K562 (cell line): ENCODE results near the gene SLAMF8. TPM values are rescaled to one million over a fixed set of nuclear protein-coding genes. Genes with fewer than 3 reads are reported as not detected.

Source experiments
- ATAC-seq: fragments of 200-7000 bp; cut with Tn5 transposase; 3 replicates; pipeline ENCODE4 v1.9.1; 2020; ENCODE audit warnings: moderate library complexity
- BruUV-seq: library from RNA; stranded (reverse); fragments of 400-500 nt; replicated peaks from 2 replicates; lab custom pipeline; 2021; lab: Mats Ljungman, UMichigan
- CTCF ChIA-PET: fragments of 300-600 bp; formaldehyde crosslinking; extraction: SDS; loops from one replicate; lab custom pipeline; 2021; ENCODE audit warnings: low intra/inter-chr PET ratio; lab: Yijun Ruan, JAX
- POLR2A ChIA-PET: fragments of 300-600, 350-650 bp; sonication (Branson Sonifier 250); formaldehyde crosslinking; extraction: SDS; loops from one replicate; lab custom pipeline; 2021; ENCODE audit warnings: antibody characterized with exemption, inconsistent platforms; lab: Yijun Ruan, JAX
- DNase-seq, 4 experiments: peaks; one replicate each; pipeline versions ENCODE4 v3.0.0 to v3.0.0-alpha.2; 2011 to 2018; ENCODE audit warnings: low spot score in 3 of 4, mixed read lengths in 3 of 4; ENCODE audit errors: extremely low read depth in 1 of 4
- FAIRE-seq: peaks from 2 replicates; lab custom pipeline; 2011; peaks lifted over from hg19 to GRCh38; lab: Jason Lieb, UNC
- H2AFZ ChIP-seq: 2 replicates; pipeline ENCODE4 v1.6.0; 2011; ENCODE audit warnings: low read depth, low read length, control low read depth, inconsistent platforms
- H3K27ac ChIP-seq: fragments of 200-600 bp; 3 replicates; pipeline ENCODE4 v1.8.0; 2011; ENCODE audit warnings: low read depth, mild to moderate bottlenecking, control low read depth, inconsistent platforms, low read length, moderate library complexity, mixed read lengths; ENCODE audit errors: extremely low read depth
- H3K27me3 ChIP-seq, 2 experiments: fragments of 300-600 bp in 1 of 2; 2 replicates in 1 of 2; 3 replicates in 1 of 2; pipeline versions ENCODE4 v1.6.0 to v1.8.0; 2011; ENCODE audit warnings: inconsistent platforms in 2 of 2, low read length in 2 of 2, mild to moderate bottlenecking in 1 of 2, mixed read lengths in 1 of 2, moderate library complexity in 1 of 2; ENCODE audit not compliant: control insufficient read depth in 2 of 2, insufficient read depth in 2 of 2
- H3K36me3 ChIP-seq: fragments of 300-600 bp; 3 replicates; pipeline ENCODE4 v1.8.0; 2011; ENCODE audit warnings: mild to moderate bottlenecking, low read length, inconsistent platforms; ENCODE audit not compliant: control insufficient read depth, insufficient read depth
- H3K4me1 ChIP-seq, 2 experiments: fragments of 200-600 bp in 1 of 2; replicated peaks in 1 of 2; 2 replicates in 1 of 2; 3 replicates in 1 of 2; pipeline versions ENCODE4 v1.5.1 to v1.8.0; 2011; ENCODE audit warnings: inconsistent platforms in 2 of 2, low read length in 2 of 2, mild to moderate bottlenecking in 1 of 2, mixed read lengths in 1 of 2, moderate library complexity in 1 of 2; ENCODE audit not compliant: control insufficient read depth in 2 of 2, insufficient read depth in 2 of 2
- H3K4me2 ChIP-seq: 2 replicates; pipeline ENCODE4 v1.6.1; 2011; ENCODE audit warnings: low read length, control low read depth, inconsistent platforms, mixed read lengths; ENCODE audit not compliant: insufficient read depth
- H3K4me3 ChIP-seq: fragments of 200-600 bp; sonication (generic), shearing (Covaris generic); 2 replicates; pipeline ENCODE4 v1.5.1; 2016; ENCODE audit warnings: control low read depth, inconsistent platforms
- H3K79me2 ChIP-seq: fragments of 200-600 bp; 3 replicates; pipeline ENCODE4 v1.8.0; 2011; ENCODE audit warnings: low read length, inconsistent platforms; ENCODE audit not compliant: control insufficient read depth, insufficient read depth
- H3K9ac ChIP-seq, 2 experiments: 2 replicates each; pipeline versions ENCODE4 v1.6.0 to v1.6.1; 2011; ENCODE audit warnings: low read depth in 2 of 2, low read length in 2 of 2, control low read depth in 1 of 2, inconsistent platforms in 1 of 2, mild to moderate bottlenecking in 1 of 2, mixed read lengths in 1 of 2; ENCODE audit not compliant: insufficient read depth in 1 of 2
- H3K9me1 ChIP-seq: one replicate; pipeline ENCODE4 v1.6.0; 2011; ENCODE audit warnings: inconsistent platforms, mild to moderate bottlenecking, low read length, moderate library complexity; ENCODE audit not compliant: control insufficient read depth, insufficient read depth
- H3K9me3 ChIP-seq: replicated peaks from 2 replicates; pipeline ENCODE4 v1.5.1; 2011; ENCODE audit warnings: low read depth, low read length, inconsistent platforms; ENCODE audit not compliant: control insufficient read depth, insufficient read depth
- H4K20me1 ChIP-seq: replicated peaks from 2 replicates; pipeline ENCODE4 v1.6.1; 2011; ENCODE audit warnings: low read length, inconsistent platforms, mixed read lengths; ENCODE audit not compliant: control insufficient read depth, insufficient read depth
- BHLHE40 ChIP-seq: IDR thresholded peaks from 2 replicates; pipeline ENCODE4 v1.6.1; 2011; ENCODE audit warnings: low read length, improper control_type of control experiment
- BRF2 ChIP-seq: IDR thresholded peaks from 3 replicates; pipeline ENCODE4 v1.6.1; 2011; ENCODE audit warnings: borderline replicate concordance, mild to moderate bottlenecking; ENCODE audit not compliant: insufficient read length, insufficient read depth
- CBX2 ChIP-seq: fragments of 200-600 bp; sonication (generic); IDR thresholded peaks from one replicate; pipeline ENCODE4 v1.6.1; 2012; ENCODE audit warnings: mild to moderate bottlenecking, low read length, inconsistent platforms; ENCODE audit not compliant: insufficient read depth, poor library complexity, severe bottlenecking
- ID3 ChIP-seq, 2 experiments: fragments of 250-450 bp in 1 of 2; fragments of 450-650 bp in 1 of 2; sonication (Bioruptor Pico) in 1 of 2; IDR thresholded peaks; 2 replicates each; pipeline versions ENCODE4 v1.6.1 to v1.8.0; 2016 to 2021; ENCODE audit warnings: mild to moderate bottlenecking in 2 of 2, moderate library complexity in 2 of 2, missing compliant biosample characterization in 1 of 2, missing genetic modification characterization in 1 of 2
- KLF6 ChIP-seq: fragments of 250-450 bp; sonication (Bioruptor Pico); IDR thresholded peaks from 2 replicates; pipeline ENCODE4 v1.4.0; 2020; ENCODE audit warnings: mild to moderate bottlenecking, moderate library complexity, borderline replicate concordance
- SMARCC2 ChIP-seq: fragments of 450-650 bp; IDR thresholded peaks from 2 replicates; pipeline ENCODE4 v1.6.1; 2017; ENCODE audit warnings: antibody characterized with exemption, moderate library complexity, mild to moderate bottlenecking, low read depth
- SRSF7 ChIP-seq: fragments of 200-400 bp; formaldehyde crosslinking; optimal IDR thresholded peaks from 2 replicates; pipeline ENCODE3; 2017; ENCODE audit warnings: mild to moderate bottlenecking, low read depth, low read length
- YBX1 ChIP-seq: fragments of 450-650 bp; IDR thresholded peaks from 2 replicates; pipeline ENCODE4 v1.7.1; 2016; ENCODE audit warnings: mild to moderate bottlenecking
- ZBED1 ChIP-seq: IDR thresholded peaks from 2 replicates; pipeline ENCODE4 v1.6.1; 2014
- ZBTB17 ChIP-seq: fragments of 450-650 bp; formaldehyde crosslinking; IDR thresholded peaks from 2 replicates; pipeline ENCODE4 v1.4.0; 2020; ENCODE audit warnings: mild to moderate bottlenecking
- ZBTB26 ChIP-seq: fragments of 450-650 bp; formaldehyde crosslinking; IDR thresholded peaks from 2 replicates; pipeline ENCODE4 v1.4.0; 2022; ENCODE audit warnings: missing genetic modification characterization
- ZNF707 ChIP-seq: fragments of 250-450 bp; sonication (Bioruptor Pico); conservative IDR thresholded peaks from 2 replicates; pipeline ENCODE4 v1.8.0; 2022; ENCODE audit warnings: inconsistent platforms, mild to moderate bottlenecking, moderate library complexity
- WGBS: fragments of 100-300 bp; shearing (Covaris generic); methylation state at CpG from one replicate; pipeline ENCODE4 v1.1.6; 2016; ENCODE audit warnings: low coverage, mixed read lengths; ENCODE audit not compliant: insufficient coverage; ENCODE audit errors: missing lambda C conversion rate; 5-methylcytosine and 5-hydroxymethylcytosine counted together
- in situ Hi-C: fragments of 300-500 bp; cut with MboI; formaldehyde crosslinking; loops from 4 replicates; pipeline ENCODE4 v1.15.0; 2018; ENCODE audit warnings: inconsistent platforms, mixed read lengths
- intact Hi-C: fragments of 100-400 bp; cut with micrococcal nuclease; formaldehyde crosslinking; loops from 2 replicates; pipeline ENCODE4 v1.14.2; 2022
- polyA plus RNA-seq, 8 experiments: library from polyadenylated mRNA; depleted of rRNA in 4 of 8; stranded (reverse) in 5 of 8; unstranded in 3 of 8; fragments of >200 nt; fragmentation: Nextera tagmentation in 2 of 8; fragmentation: Illumina TruSeq in 1 of 8; extraction: Ambion mirVana in 2 of 8; extraction: Trizol in 1 of 8; gene quantifications; 2 replicates each; pipeline versions ENCODE4 v1.2.1 to v1.2.3, GENCODE V29; 2011 to 2014; ENCODE audit warnings: inconsistent platforms in 1 of 8, missing spikeins in 1 of 8
- total RNA-seq, 7 experiments: library from RNA; depleted of rRNA in 6 of 7; stranded (reverse); fragments of >200 nt in 6 of 7; fragmentation: Illumina TruSeq in 2 of 7; extraction: Trizol in 2 of 7; gene quantifications; 2 replicates each; pipeline versions ENCODE4 v1.2.1 to v1.2.3, GENCODE V29; 2011 to 2021; ENCODE audit warnings: low replicate concordance in 1 of 7

SLAMF8 gene
- total and polyA plus RNA-seq, 9 of the 15 experiments (the other 6 are each of a cell fraction or from before 2014, with no cell fraction given) = not detected

GRCh38 chr1:159791031-159791430 lies 35.6 kb upstream of the SLAMF8 start:
- ATAC-seq = no peak
- intact Hi-C loops = loop anchor here (5.0 to 10.0 kb wide), 2 partner anchors 576 to 659 kb away; no protein-coding TSS in a partner anchor
- no peak for FAIRE-seq
- no peak for DNase-seq
- H3K9me3 ChIP-seq = no peaks in the 10 kb centered on the region
- in situ Hi-C loops = no loop called here
- no peak for TF ChIP-seq ZBED1
- no peak for TF ChIP-seq ZBTB17 (CRISPR knock-in tag)
- TF ChIP-seq SRSF7 = no peak
- no peak for TF ChIP-seq ZNF707
- TF ChIP-seq CBX2 = no peak
- no peak for TF ChIP-seq SMARCC2
- TF ChIP-seq BRF2 = no peak
- no peak for TF ChIP-seq ZBTB26 (CRISPR knock-in tag)
- no peak for TF ChIP-seq ID3 (CRISPR knock-in tag; IDR thresholded peaks at IDR 0.05)
- no peak for TF ChIP-seq ID3 (tag; IDR thresholded peaks at IDR 0.05)
- TF ChIP-seq YBX1 = no peak
- no peak for TF ChIP-seq KLF6
- TF ChIP-seq BHLHE40 = no peak
- TF ChIP-seq, all 486 proteins: peak for 0
- H4K20me1 ChIP-seq = no peaks in the 10 kb centered on the region
- H3K36me3 ChIP-seq = no peaks in the 10 kb centered on the region
- H3K27ac ChIP-seq = no peak overlapping the region
- H3K9ac ChIP-seq = no peak overlapping the region
- peaks cover 0 to 11% of the 10 kb centered on the region in 2 experiments; a peak in 3 of 5 replicates for H3K27me3 ChIP-seq
- H3K9me1 ChIP-seq = no peaks in the 10 kb centered on the region
- POLR2A ChIA-PET = no interaction called here
- no peak overlapping the region for H3K4me2 ChIP-seq
- no peaks in the 10 kb centered on the region for H3K79me2 ChIP-seq
- no peaks in the 10 kb centered on the region for H3K4me1 ChIP-seq
- WGBS = 0% methylated on average over 3 of the region's 3 CpGs
- H2AFZ ChIP-seq = no peak overlapping the region
- no peak overlapping the region for H3K4me3 ChIP-seq
- BruUV-seq = no TSS peak
- CTCF ChIA-PET = interaction anchor here (0.5 to 1.8 kb wide), 3 partner anchors 11 to 214 kb away, joined by 3 to 7 read pairs (median 3); no protein-coding TSS in a partner anchor
